K562 (cell line): Measurements from ENCODE around the gene PPP6R3. TPM values are rescaled to one million over a fixed set of nuclear protein-coding genes. Genes with fewer than 3 reads are reported as not detected.
"Not testable (repeated sequence)": the region's sequence is repeated elsewhere in the genome, so short reads cannot be mapped to it uniquely, and the experiment has no call there.

ENCODE experiments used
- ATAC-seq: fragments of 200-7000 bp; cut with Tn5 transposase; 3 replicates; pipeline ENCODE4 v1.9.1; 2020; ENCODE audit warnings: moderate library complexity
- BruUV-seq: library from RNA; stranded (reverse); fragments of 400-500 nt; replicated peaks from 2 replicates; lab custom pipeline; 2021; lab: Mats Ljungman, UMichigan
- CTCF ChIA-PET: fragments of 300-600 bp; formaldehyde crosslinking; extraction: SDS; loops from one replicate; lab custom pipeline; 2021; ENCODE audit warnings: low intra/inter-chr PET ratio; lab: Yijun Ruan, JAX
- POLR2A ChIA-PET: fragments of 300-600, 350-650 bp; sonication (Branson Sonifier 250); formaldehyde crosslinking; extraction: SDS; loops from one replicate; lab custom pipeline; 2021; ENCODE audit warnings: antibody characterized with exemption, inconsistent platforms; lab: Yijun Ruan, JAX
- DNase-seq, 4 experiments: peaks; one replicate each; pipeline versions ENCODE4 v3.0.0 to v3.0.0-alpha.2; 2011 to 2018; ENCODE audit warnings: low spot score in 3 of 4, mixed read lengths in 3 of 4; ENCODE audit errors: extremely low read depth in 1 of 4
- FAIRE-seq: peaks from 2 replicates; lab custom pipeline; 2011; peaks lifted over from hg19 to GRCh38; lab: Jason Lieb, UNC
- H2AFZ ChIP-seq: 2 replicates; pipeline ENCODE4 v1.6.0; 2011; ENCODE audit warnings: low read depth, low read length, control low read depth, inconsistent platforms
- H3K27ac ChIP-seq: fragments of 200-600 bp; 3 replicates; pipeline ENCODE4 v1.8.0; 2011; ENCODE audit warnings: low read depth, mild to moderate bottlenecking, control low read depth, inconsistent platforms, low read length, moderate library complexity, mixed read lengths; ENCODE audit errors: extremely low read depth
- H3K27me3 ChIP-seq, 2 experiments: fragments of 300-600 bp in 1 of 2; 2 replicates in 1 of 2; 3 replicates in 1 of 2; pipeline versions ENCODE4 v1.6.0 to v1.8.0; 2011; ENCODE audit warnings: inconsistent platforms in 2 of 2, low read length in 2 of 2, mild to moderate bottlenecking in 1 of 2, mixed read lengths in 1 of 2, moderate library complexity in 1 of 2; ENCODE audit not compliant: control insufficient read depth in 2 of 2, insufficient read depth in 2 of 2
- H3K36me3 ChIP-seq: fragments of 300-600 bp; 3 replicates; pipeline ENCODE4 v1.8.0; 2011; ENCODE audit warnings: mild to moderate bottlenecking, low read length, inconsistent platforms; ENCODE audit not compliant: control insufficient read depth, insufficient read depth
- H3K4me1 ChIP-seq, 2 experiments: fragments of 200-600 bp in 1 of 2; replicated peaks in 1 of 2; 2 replicates in 1 of 2; 3 replicates in 1 of 2; pipeline versions ENCODE4 v1.5.1 to v1.8.0; 2011; ENCODE audit warnings: inconsistent platforms in 2 of 2, low read length in 2 of 2, mild to moderate bottlenecking in 1 of 2, mixed read lengths in 1 of 2, moderate library complexity in 1 of 2; ENCODE audit not compliant: control insufficient read depth in 2 of 2, insufficient read depth in 2 of 2
- H3K4me2 ChIP-seq: 2 replicates; pipeline ENCODE4 v1.6.1; 2011; ENCODE audit warnings: low read length, control low read depth, inconsistent platforms, mixed read lengths; ENCODE audit not compliant: insufficient read depth
- H3K4me3 ChIP-seq: fragments of 200-600 bp; sonication (generic), shearing (Covaris generic); 2 replicates; pipeline ENCODE4 v1.5.1; 2016; ENCODE audit warnings: control low read depth, inconsistent platforms
- H3K79me2 ChIP-seq: fragments of 200-600 bp; 3 replicates; pipeline ENCODE4 v1.8.0; 2011; ENCODE audit warnings: low read length, inconsistent platforms; ENCODE audit not compliant: control insufficient read depth, insufficient read depth
- H3K9ac ChIP-seq, 2 experiments: 2 replicates each; pipeline versions ENCODE4 v1.6.0 to v1.6.1; 2011; ENCODE audit warnings: low read depth in 2 of 2, low read length in 2 of 2, control low read depth in 1 of 2, inconsistent platforms in 1 of 2, mild to moderate bottlenecking in 1 of 2, mixed read lengths in 1 of 2; ENCODE audit not compliant: insufficient read depth in 1 of 2
- H3K9me1 ChIP-seq: one replicate; pipeline ENCODE4 v1.6.0; 2011; ENCODE audit warnings: inconsistent platforms, mild to moderate bottlenecking, low read length, moderate library complexity; ENCODE audit not compliant: control insufficient read depth, insufficient read depth
- H3K9me3 ChIP-seq: replicated peaks from 2 replicates; pipeline ENCODE4 v1.5.1; 2011; ENCODE audit warnings: low read depth, low read length, inconsistent platforms; ENCODE audit not compliant: control insufficient read depth, insufficient read depth
- H4K20me1 ChIP-seq: replicated peaks from 2 replicates; pipeline ENCODE4 v1.6.1; 2011; ENCODE audit warnings: low read length, inconsistent platforms, mixed read lengths; ENCODE audit not compliant: control insufficient read depth, insufficient read depth
- SPI1 ChIP-seq: IDR thresholded peaks from 2 replicates; pipeline ENCODE4 v1.6.1; 2011; ENCODE audit warnings: low read depth, low read length, control low read depth, borderline replicate concordance
- TSHZ1 ChIP-seq: fragments of 250-450 bp; sonication (Bioruptor Pico); IDR thresholded peaks from 2 replicates; pipeline ENCODE4 v1.4.0; 2020; ENCODE audit warnings: mild to moderate bottlenecking, moderate library complexity
- ZKSCAN3 ChIP-seq: fragments of 250-450 bp; sonication (Bioruptor Pico); IDR thresholded peaks from 2 replicates; pipeline ENCODE4 v1.4.0; 2020
- whole genome bisulfite sequencing: fragments of 100-300 bp; shearing (Covaris generic); methylation state at CpG from one replicate; pipeline ENCODE4 v1.1.6; 2016; ENCODE audit warnings: low coverage, mixed read lengths; ENCODE audit not compliant: insufficient coverage; ENCODE audit errors: missing lambda C conversion rate; 5-methylcytosine and 5-hydroxymethylcytosine counted together
- in situ Hi-C: fragments of 300-500 bp; cut with MboI; formaldehyde crosslinking; loops from 4 replicates; pipeline ENCODE4 v1.15.0; 2018; ENCODE audit warnings: inconsistent platforms, mixed read lengths
- intact Hi-C: fragments of 100-400 bp; cut with micrococcal nuclease; formaldehyde crosslinking; loops from 2 replicates; pipeline ENCODE4 v1.14.2; 2022
- polyA plus RNA-seq, 8 experiments: library from polyadenylated mRNA; depleted of rRNA in 4 of 8; stranded (reverse) in 5 of 8; unstranded in 3 of 8; fragments of >200 nt; fragmentation: Nextera tagmentation in 2 of 8; fragmentation: Illumina TruSeq in 1 of 8; extraction: Ambion mirVana in 2 of 8; extraction: Trizol in 1 of 8; gene quantifications; 2 replicates each; pipeline versions ENCODE4 v1.2.1 to v1.2.3, GENCODE V29; 2011 to 2014; ENCODE audit warnings: inconsistent platforms in 1 of 8, missing spikeins in 1 of 8
- total RNA-seq, 7 experiments: library from RNA; depleted of rRNA in 6 of 7; stranded (reverse); fragments of >200 nt in 6 of 7; fragmentation: Illumina TruSeq in 2 of 7; extraction: Trizol in 2 of 7; gene quantifications; 2 replicates each; pipeline versions ENCODE4 v1.2.1 to v1.2.3, GENCODE V29; 2011 to 2021; ENCODE audit warnings: low replicate concordance in 1 of 7
- TF ChIP-seq, protein P1 (sequence below): IDR thresholded peaks from 2 replicates; pipeline ENCODE4 v1.6.1; 2014; ENCODE audit warnings: antibody characterized with exemption
- TF ChIP-seq, protein P2 (sequence below): fragments of 250-450 bp; sonication (Bioruptor Pico); IDR thresholded peaks from 2 replicates; pipeline ENCODE4 v1.8.0; 2022; ENCODE audit warnings: moderate library complexity, mild to moderate bottlenecking, inconsistent platforms

The PPP6R3 gene
- total and polyA plus RNA-seq, 9 of the 15 experiments (the other 6 are each of a cell fraction or from before 2014, with no cell fraction given), result 20.3 to 117 (median 80.6) TPM

GRCh38 chr11:68457898-68458249, 2.7 kb upstream of the PPP6R3 start (continued):
- TF ChIP-seq TSHZ1 (CRISPR knock-in tag) (no peak), SPI1 (no peak)
- TF ChIP-seq, protein P1, sequence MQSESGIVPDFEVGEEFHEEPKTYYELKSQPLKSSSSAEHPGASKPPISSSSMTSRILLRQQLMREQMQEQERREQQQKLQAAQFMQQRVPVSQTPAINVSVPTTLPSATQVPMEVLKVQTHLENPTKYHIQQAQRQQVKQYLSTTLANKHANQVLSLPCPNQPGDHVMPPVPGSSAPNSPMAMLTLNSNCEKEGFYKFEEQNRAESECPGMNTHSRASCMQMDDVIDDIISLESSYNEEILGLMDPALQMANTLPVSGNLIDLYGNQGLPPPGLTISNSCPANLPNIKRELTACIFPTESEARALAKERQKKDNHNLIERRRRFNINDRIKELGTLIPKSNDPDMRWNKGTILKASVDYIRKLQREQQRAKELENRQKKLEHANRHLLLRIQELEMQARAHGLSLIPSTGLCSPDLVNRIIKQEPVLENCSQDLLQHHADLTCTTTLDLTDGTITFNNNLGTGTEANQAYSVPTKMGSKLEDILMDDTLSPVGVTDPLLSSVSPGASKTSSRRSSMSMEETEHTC, result no peak
- TF ChIP-seq, protein P2, sequence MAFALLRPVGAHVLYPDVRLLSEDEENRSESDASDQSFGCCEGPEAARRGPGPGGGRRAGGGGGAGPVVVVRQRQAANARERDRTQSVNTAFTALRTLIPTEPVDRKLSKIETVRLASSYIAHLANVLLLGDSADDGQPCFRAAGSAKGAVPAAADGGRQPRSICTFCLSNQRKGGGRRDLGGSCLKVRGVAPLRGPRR (CRISPR knock-in tag), result no peak

- intact Hi-C loops, DNase-seq, H3K4me2 ChIP-seq, H3K27me3 ChIP-seq, in situ Hi-C loops, H3K27ac ChIP-seq, H3K4me3 ChIP-seq, ATAC-seq, H3K9me3 ChIP-seq, H3K36me3 ChIP-seq, BruUV-seq, FAIRE-seq, H3K9ac ChIP-seq, H3K9me1 ChIP-seq, H2AFZ ChIP-seq: not testable (repeated sequence)
- Histone ChIP-seq H3K4me1 (peaks cover 6 to 28% of the 10 kb centered on the region in 2 experiments; a peak in 4 of 5 replicates), H3K79me2 (peaks cover 28% of the 10 kb centered on the region), H4K20me1 (peaks cover 26% of the 10 kb centered on the region)
- peak; percentile 85 for TF ChIP-seq ZKSCAN3 (CRISPR knock-in tag)
- 68% methylated on average over 6 of the region's 6 CpGs for WGBS
- CTCF ChIA-PET, result interaction anchor here (0.6 kb wide), 1 partner anchor 312 kb away, joined by 4 read pairs; no protein-coding TSS in a partner anchor
- POLR2A ChIA-PET, result interaction anchor here (1.0 to 1.1 kb wide), 2 partner anchors 9 to 249 kb away, joined by 3 to 4 read pairs; no protein-coding TSS in a partner anchor
These were observed 2.2 kb upstream of the PPP6R3 start for GRCh38 chr11:68458340-68458739.
